GM20000 (cell line): ENCODE results near the gene DAAM2.

Experiments used
- DNase-seq: peaks from one replicate; pipeline ENCODE4 v3.0.0; 2012; ENCODE audit warnings: low spot score
- CTCF ChIP-seq: IDR thresholded peaks from 2 replicates; pipeline ENCODE4 v1.5.1; 2012; ENCODE audit warnings: mild to moderate bottlenecking, control low read depth; ENCODE audit errors: extremely low read depth, missing control alignments

DAAM2 gene

DNA sequence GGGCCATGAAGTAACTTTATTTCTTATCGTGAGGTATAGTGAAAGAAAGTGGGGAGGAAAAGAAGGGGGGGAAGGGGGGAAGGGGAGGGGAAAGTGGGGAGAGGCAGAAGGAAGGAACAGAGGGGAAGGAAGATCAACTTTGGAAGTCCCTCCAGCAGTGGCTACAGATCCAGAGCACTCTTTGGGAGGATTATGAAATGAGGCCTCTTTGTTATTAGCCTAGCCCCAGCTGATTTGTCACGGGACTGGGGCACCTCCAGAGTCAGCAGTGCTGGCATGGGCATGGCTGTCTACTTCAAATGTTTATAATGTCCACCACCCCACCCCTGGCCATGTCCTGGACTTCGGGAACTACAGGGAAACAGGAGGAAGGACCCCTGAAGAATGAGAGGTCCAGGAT lies 134.5 kb downstream of the DAAM2 start:
- no peak for DNase-seq
- no peak for TF ChIP-seq CTCF

GRCh38 chr6:39927159-39927558 lies 135.0 kb downstream of the DAAM2 start:
- DNase-seq = no peak
- TF ChIP-seq CTCF = no peak

DNA sequence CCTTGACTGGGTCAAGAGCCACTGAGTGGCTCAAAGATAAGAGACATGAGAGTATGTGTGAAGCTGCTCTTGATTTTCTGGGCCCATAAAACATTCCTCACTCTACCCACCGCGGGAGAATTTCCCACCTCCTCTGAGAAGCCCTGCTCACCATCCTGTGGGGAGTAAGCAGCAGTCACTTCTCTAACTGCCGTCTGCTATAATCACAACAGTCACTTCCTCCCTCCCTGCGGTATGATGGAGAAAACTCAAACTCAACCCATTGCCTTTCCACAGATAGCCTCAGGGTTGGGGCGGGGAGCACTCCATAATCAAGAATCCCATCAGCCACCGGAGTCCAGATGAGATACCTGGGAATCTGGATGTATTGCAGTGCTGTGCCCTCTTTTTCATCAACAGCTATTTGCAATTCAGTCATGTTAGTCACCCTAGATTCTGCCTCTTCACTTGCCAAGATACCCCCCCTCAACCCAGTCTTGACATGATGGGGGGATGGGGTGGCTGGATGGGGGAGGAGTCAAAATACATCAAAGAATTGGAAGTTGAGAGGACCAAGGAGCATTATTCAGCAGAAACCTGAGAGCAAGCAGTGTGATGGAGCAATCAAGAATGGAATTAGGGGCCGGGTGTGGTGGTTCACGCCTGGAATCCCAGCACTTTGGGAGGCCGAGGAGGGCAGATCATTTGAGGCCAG lies 137.0 kb downstream of the DAAM2 start:
- DNase-seq = peak; percentile 12
- TF ChIP-seq CTCF = no peak

- no peak for TF ChIP-seq CTCF
- DNase-seq = no peak
Measured at GRCh38 chr6:39929733-39930461, 137.7 kb downstream of the DAAM2 start.

DNA sequence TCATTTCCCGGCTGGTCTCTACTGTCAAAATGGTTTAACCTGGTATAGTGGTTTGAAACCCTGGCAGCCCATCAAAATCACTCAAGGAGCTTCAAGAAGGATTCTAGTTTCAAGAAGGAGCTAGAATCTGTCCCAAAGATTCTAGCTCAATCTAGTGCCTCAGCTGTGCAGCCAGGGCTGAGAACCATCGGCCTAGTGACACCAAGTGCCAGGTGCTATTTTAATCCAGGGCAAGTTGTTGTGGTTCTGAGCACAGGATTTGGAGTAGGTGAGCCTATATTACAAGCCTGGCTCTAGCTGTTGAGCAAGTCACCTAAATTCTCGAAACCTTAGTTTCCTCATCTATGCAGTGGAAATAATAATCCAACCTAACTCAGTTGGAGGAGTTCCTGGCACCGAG lies 138.4 kb downstream of the DAAM2 start:
- DNase-seq = no peak
- no peak for TF ChIP-seq CTCF

DNA sequence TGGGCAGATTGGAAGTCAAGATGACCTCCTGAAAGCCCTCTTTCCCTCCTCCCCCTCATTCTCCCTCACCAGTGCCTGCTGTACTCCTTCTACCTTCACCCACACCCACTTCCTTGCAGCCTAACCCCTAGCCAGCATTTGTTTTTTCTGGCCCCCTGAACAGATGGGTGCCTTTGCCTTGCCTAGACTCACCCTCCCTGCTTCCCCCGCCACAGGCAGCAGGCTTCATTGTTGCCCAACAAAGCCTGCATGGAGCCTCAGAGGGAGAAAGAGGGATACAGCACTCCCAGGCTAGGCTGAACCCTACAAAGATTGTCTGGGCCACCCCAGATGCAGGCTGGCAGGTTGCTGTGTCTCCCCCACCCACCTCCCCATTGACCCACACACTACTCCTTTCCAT lies 139.4 kb downstream of the DAAM2 start:
- no peak for DNase-seq
- no peak for TF ChIP-seq CTCF

- no peak for TF ChIP-seq CTCF
- DNase-seq = no peak
Measured at GRCh38 chr6:39932386-39932910, 140.3 kb downstream of the DAAM2 start.
